ENCODE data around the gene CXCL3. TPM values are rescaled to one million over a fixed set of nuclear protein-coding genes. Genes with fewer than 3 reads are reported as not detected.

The CXCL3 gene
- polyA plus RNA-seq, 1 donor (not counting 4 experiments of a cell fraction or from before 2014, with no cell fraction given) = 10.8 TPM

GRCh38 chr4:74032064-74032463 is 6.4 kb downstream of the CXCL3 start:
- FAIRE-seq (no peak), DNase-seq (ENCODE audit: low read depth, low spot score) (no peak)
- Histone ChIP-seq H4K20me1 (ENCODE audit: control insufficient read depth, extremely low read depth, insufficient read depth, low read length) (no peaks in the 10 kb centered on the region), H2AFZ (ENCODE audit: control insufficient read depth, low read length) (no peak overlapping the region), H3K4me3 (ENCODE audit: control insufficient read depth in 2 of 3, extremely low read depth in 1 of 3, insufficient read depth in 2 of 3, low read depth in 1 of 3, low read length in 3 of 3) (no peak overlapping the region), H3K36me3 (ENCODE audit: control insufficient read depth in 2 of 2, extremely low read depth in 1 of 2, insufficient read depth in 2 of 2, low read length in 2 of 2) (no peaks in the 10 kb centered on the region), H3K27ac (ENCODE audit: control insufficient read depth, insufficient read depth, low read length) (no peak overlapping the region), H3K4me1 (ENCODE audit: control insufficient read depth, extremely low read depth, insufficient read depth, low read length) (peaks cover 14% of the 10 kb centered on the region), H3K4me2 (ENCODE audit: control insufficient read depth, extremely low read depth, insufficient read depth, low read depth, low read length) (no peak overlapping the region), H3K9me1 (ENCODE audit: control insufficient read depth, extremely low read depth, insufficient read depth, low read length) (no peaks in the 10 kb centered on the region), H3K9me3 (ENCODE audit: control insufficient read depth, low read depth, low read length) (no peaks in the 10 kb centered on the region), H3K9ac (ENCODE audit: control insufficient read depth, extremely low read depth, insufficient read depth, low read length) (no peak overlapping the region), H3K79me2 (ENCODE audit: control insufficient read depth, insufficient read depth, low read length) (no peaks in the 10 kb centered on the region), H3K27me3 (ENCODE audit: control insufficient read depth, extremely low read depth, insufficient read depth, low read length) (no peaks in the 10 kb centered on the region)
- dilution Hi-C loops (cut with MboI; ENCODE audit: extremely low pct_ligation_motif_present, low sequenced_read_pairs) = no loop called here
- TF ChIP-seq CTCF (optimal IDR thresholded peaks at IDR 0.05 in 1 of 3, IDR thresholded peaks at IDR 0.05 in 1 of 3, conservative IDR thresholded peaks at IDR 0.05 in 1 of 3; ENCODE audit: extremely low read depth in 1 of 3, insufficient read depth in 2 of 3, low read length in 3 of 3) (no peak), EZH2 (IDR thresholded peaks at IDR 0.05; ENCODE audit: low read length) (no peak)

- no peaks in the 10 kb centered on the region for H3K27me3 ChIP-seq (ENCODE audit: control insufficient read depth, extremely low read depth, insufficient read depth, low read length)
- H3K27ac ChIP-seq (ENCODE audit: control insufficient read depth, insufficient read depth, low read length) = no peak overlapping the region
- no peak overlapping the region for H3K4me2 ChIP-seq (ENCODE audit: control insufficient read depth, extremely low read depth, insufficient read depth, low read depth, low read length)
- H3K9me1 ChIP-seq (ENCODE audit: control insufficient read depth, extremely low read depth, insufficient read depth, low read length) = no peaks in the 10 kb centered on the region
- no peak overlapping the region for H3K9ac ChIP-seq (ENCODE audit: control insufficient read depth, extremely low read depth, insufficient read depth, low read length)
- FAIRE-seq (no peak), DNase-seq (ENCODE audit: low read depth, low spot score) (no peak)
- no peak overlapping the region for H2AFZ ChIP-seq (ENCODE audit: control insufficient read depth, low read length)
- H3K4me3 ChIP-seq (ENCODE audit: control insufficient read depth in 2 of 3, extremely low read depth in 1 of 3, insufficient read depth in 2 of 3, low read depth in 1 of 3, low read length in 3 of 3) = no peak overlapping the region
- H4K20me1 ChIP-seq (ENCODE audit: control insufficient read depth, extremely low read depth, insufficient read depth, low read length) = no peaks in the 10 kb centered on the region
- TF ChIP-seq CTCF (optimal IDR thresholded peaks at IDR 0.05 in 1 of 3, IDR thresholded peaks at IDR 0.05 in 1 of 3, conservative IDR thresholded peaks at IDR 0.05 in 1 of 3; ENCODE audit: extremely low read depth in 1 of 3, insufficient read depth in 2 of 3, low read length in 3 of 3) = no peak
- dilution Hi-C loops (cut with MboI; ENCODE audit: extremely low pct_ligation_motif_present, low sequenced_read_pairs) = no loop called here
- H3K36me3 ChIP-seq (ENCODE audit: control insufficient read depth in 2 of 2, extremely low read depth in 1 of 2, insufficient read depth in 2 of 2, low read length in 2 of 2) = no peaks in the 10 kb centered on the region
- H3K4me1 ChIP-seq (ENCODE audit: control insufficient read depth, extremely low read depth, insufficient read depth, low read length) = peaks cover 14% of the 10 kb centered on the region
- no peaks in the 10 kb centered on the region for H3K9me3 ChIP-seq (ENCODE audit: control insufficient read depth, low read depth, low read length)
- no peaks in the 10 kb centered on the region for H3K79me2 ChIP-seq (ENCODE audit: control insufficient read depth, insufficient read depth, low read length)
Observed at GRCh38 chr4:74031576-74031975, 6.9 kb downstream of the CXCL3 start.

Data from keratinocyte (primary cell).